Transverse colon (tissue), 3 donors: ENCODE results near the gene ITGA8.

Source experiments
- POLR2A ChIP-seq: fragments of 450-650 bp; IDR thresholded peaks from one replicate; pipeline ENCODE4 v1.6.1; 2016; ENCODE audit warnings: antibody characterized with exemption, mild to moderate bottlenecking, moderate library complexity
- TF ChIP-seq, protein P1 (sequence below), 5 experiments: fragments of 200-600 bp in 3 of 5; fragments of 450-650 bp in 2 of 5; sonication (generic) in 3 of 5; IDR thresholded peaks; 1 replicate in 2 of 5; 2 replicates in 3 of 5; pipeline ENCODE4 v1.5.1; 2016 to 2017; ENCODE audit warnings: antibody characterized with exemption in 5 of 5, inconsistent platforms in 3 of 5, mild to moderate bottlenecking in 2 of 5, moderate library complexity in 1 of 5

DNA sequence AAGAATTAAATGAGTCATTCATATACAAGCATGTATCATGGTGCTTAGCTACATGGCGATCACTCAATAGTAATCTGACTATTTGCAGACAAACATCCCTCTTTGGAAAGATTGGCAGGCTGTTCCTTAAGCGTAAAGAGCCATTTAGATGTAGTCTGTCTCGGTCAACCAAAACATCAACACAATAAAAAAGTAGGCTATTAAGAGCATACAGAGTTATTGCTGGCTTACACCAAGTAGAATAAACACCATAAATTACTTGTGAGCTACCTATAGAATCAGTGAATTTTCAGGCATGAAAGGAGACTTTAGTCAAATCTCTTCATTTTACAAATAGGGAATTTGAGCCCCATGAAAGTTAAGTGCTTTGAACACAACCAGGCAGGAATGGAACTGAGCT lies 176.9 kb downstream of the ITGA8 start:
- TF ChIP-seq, protein P1, sequence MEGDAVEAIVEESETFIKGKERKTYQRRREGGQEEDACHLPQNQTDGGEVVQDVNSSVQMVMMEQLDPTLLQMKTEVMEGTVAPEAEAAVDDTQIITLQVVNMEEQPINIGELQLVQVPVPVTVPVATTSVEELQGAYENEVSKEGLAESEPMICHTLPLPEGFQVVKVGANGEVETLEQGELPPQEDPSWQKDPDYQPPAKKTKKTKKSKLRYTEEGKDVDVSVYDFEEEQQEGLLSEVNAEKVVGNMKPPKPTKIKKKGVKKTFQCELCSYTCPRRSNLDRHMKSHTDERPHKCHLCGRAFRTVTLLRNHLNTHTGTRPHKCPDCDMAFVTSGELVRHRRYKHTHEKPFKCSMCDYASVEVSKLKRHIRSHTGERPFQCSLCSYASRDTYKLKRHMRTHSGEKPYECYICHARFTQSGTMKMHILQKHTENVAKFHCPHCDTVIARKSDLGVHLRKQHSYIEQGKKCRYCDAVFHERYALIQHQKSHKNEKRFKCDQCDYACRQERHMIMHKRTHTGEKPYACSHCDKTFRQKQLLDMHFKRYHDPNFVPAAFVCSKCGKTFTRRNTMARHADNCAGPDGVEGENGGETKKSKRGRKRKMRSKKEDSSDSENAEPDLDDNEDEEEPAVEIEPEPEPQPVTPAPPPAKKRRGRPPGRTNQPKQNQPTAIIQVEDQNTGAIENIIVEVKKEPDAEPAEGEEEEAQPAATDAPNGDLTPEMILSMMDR (IDR thresholded peaks at IDR 0.05): no peak
- no peak for TF ChIP-seq POLR2A
